Fibroblast of mammary gland (primary cell): ENCODE measurements around the gene EIF4ENIF1.

Experiments
- DNase-seq: peaks from one replicate; pipeline ENCODE4 v3.0.0-alpha.2; 2010; ENCODE audit warnings: low read depth
- H3K4me3 ChIP-seq: 2 replicates; pipeline ENCODE4 v1.5.1; 2011; ENCODE audit warnings: low read depth, mild to moderate bottlenecking, low read length, moderate library complexity; ENCODE audit not compliant: control insufficient read depth
- TF ChIP-seq, protein P1 (sequence below): conservative IDR thresholded peaks from 2 replicates; pipeline ENCODE4 v1.5.1; 2011; ENCODE audit warnings: low read depth, low read length, inconsistent platforms; ENCODE audit not compliant: control insufficient read depth, insufficient read depth

EIF4ENIF1 gene

DNA sequence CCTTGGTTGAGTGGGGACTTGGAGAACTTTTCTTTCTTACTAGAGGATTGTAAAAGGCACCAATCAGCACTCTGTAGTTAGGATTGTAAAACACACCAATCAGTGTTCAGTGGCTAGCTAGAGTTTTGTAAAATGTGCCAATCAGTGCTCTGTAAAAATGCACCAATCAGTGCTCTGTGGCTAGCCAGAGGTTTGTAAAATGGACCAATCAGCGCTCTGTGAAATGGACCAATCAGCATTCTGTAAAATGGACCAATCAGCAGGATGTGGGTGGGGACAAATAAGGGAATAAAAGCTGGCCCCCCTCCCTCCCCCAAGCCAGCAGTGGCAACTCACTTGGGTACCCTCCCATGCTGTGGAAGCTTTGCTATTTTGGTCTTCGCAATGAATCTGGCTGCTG, 95.7 kb downstream of the EIF4ENIF1 start:
- no peak overlapping the region for H3K4me3 ChIP-seq
- DNase-seq = no peak

More for the DNA sequence above, 95.7 kb downstream of the EIF4ENIF1 start:
- TF ChIP-seq, protein P1, sequence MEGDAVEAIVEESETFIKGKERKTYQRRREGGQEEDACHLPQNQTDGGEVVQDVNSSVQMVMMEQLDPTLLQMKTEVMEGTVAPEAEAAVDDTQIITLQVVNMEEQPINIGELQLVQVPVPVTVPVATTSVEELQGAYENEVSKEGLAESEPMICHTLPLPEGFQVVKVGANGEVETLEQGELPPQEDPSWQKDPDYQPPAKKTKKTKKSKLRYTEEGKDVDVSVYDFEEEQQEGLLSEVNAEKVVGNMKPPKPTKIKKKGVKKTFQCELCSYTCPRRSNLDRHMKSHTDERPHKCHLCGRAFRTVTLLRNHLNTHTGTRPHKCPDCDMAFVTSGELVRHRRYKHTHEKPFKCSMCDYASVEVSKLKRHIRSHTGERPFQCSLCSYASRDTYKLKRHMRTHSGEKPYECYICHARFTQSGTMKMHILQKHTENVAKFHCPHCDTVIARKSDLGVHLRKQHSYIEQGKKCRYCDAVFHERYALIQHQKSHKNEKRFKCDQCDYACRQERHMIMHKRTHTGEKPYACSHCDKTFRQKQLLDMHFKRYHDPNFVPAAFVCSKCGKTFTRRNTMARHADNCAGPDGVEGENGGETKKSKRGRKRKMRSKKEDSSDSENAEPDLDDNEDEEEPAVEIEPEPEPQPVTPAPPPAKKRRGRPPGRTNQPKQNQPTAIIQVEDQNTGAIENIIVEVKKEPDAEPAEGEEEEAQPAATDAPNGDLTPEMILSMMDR = no peak
